ENCODE data around the gene FTO. TPM values are rescaled to one million over a fixed set of nuclear protein-coding genes. Genes with fewer than 3 reads are reported as not detected.
"Not testable (repeated sequence)": the region's sequence is repeated elsewhere in the genome, so short reads cannot be mapped to it uniquely, and the experiment has no call there.

FTO gene
- total RNA-seq, 2 donors from 2014 or later: 47.5 to 50.4 TPM

DNA sequence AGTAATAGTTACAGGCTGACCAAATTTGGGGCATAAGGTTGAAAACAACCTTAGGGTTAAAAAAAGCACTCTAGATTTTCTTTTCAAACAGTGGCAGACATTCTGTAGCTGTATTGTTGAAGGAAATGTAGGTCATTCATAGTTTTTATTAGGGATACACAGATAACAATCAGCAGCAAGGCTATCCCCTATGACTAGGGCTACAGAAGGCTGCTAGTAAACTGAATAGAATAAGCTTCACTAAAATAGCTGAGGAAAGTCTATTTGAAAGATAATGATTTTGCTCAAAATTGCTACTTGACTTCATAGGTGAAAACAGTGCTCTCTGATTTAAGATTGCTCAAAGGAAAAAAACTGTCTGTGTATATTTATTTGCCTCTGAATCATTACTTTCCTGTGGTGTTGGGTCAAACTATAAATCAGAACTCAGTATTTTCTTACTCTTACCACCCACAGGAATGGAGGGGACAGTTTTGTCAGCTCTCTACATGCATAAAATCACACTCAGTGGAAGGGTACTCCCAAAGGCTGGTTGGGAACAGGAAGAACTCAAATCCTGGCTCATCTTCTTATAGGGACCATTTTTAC is 25.1 kb upstream of the FTO start:
- Histone ChIP-seq H3K4me1 (no peaks in the 10 kb centered on the region), H3K4me3 (no peak overlapping the region), H3K27me3 (no peaks in the 10 kb centered on the region), H3K9me3 (no peaks in the 10 kb centered on the region), H3K27ac (no peak overlapping the region), H3K36me3 (replicated peaks in 1 of 2; ENCODE audit: insufficient read depth in 1 of 2, low read depth in 2 of 2) (no peaks in the 10 kb centered on the region)
- TF ChIP-seq, protein P1, sequence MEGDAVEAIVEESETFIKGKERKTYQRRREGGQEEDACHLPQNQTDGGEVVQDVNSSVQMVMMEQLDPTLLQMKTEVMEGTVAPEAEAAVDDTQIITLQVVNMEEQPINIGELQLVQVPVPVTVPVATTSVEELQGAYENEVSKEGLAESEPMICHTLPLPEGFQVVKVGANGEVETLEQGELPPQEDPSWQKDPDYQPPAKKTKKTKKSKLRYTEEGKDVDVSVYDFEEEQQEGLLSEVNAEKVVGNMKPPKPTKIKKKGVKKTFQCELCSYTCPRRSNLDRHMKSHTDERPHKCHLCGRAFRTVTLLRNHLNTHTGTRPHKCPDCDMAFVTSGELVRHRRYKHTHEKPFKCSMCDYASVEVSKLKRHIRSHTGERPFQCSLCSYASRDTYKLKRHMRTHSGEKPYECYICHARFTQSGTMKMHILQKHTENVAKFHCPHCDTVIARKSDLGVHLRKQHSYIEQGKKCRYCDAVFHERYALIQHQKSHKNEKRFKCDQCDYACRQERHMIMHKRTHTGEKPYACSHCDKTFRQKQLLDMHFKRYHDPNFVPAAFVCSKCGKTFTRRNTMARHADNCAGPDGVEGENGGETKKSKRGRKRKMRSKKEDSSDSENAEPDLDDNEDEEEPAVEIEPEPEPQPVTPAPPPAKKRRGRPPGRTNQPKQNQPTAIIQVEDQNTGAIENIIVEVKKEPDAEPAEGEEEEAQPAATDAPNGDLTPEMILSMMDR (IDR thresholded peaks at IDR 0.05): no peak
- no peak for TF ChIP-seq POLR2A (IDR thresholded peaks at IDR 0.05)
- DNase-seq: no peak
- ATAC-seq: no peak
- intact Hi-C loops (cut with DNase I): no loop called here

DNA sequence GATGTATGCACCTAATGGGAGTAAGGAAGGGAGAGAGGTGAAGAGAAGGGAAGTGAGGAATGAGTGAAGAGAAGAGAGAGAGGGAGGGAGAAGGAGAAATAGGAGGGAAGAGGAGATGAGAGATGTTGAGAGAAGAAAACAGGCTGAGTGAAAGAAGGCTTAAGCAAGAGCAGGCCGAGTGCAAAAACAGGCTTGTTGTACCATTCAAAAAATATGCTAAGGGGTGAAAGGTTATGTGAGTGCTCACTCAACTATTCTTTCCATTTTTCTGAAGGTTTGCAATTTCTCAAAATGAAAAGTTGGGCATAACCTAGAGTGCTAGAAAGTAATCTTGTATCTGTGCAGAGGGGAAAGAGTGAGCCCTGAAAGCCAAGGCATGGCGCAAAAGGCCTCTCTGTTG is 23.2 kb upstream of the FTO start:
- H3K4me1 ChIP-seq: no peaks in the 10 kb centered on the region
- DNase-seq (no peak), ATAC-seq (no peak)
- 90 to 94% methylated on average over 2 of the region's 2 CpGs for WGBS, 2 donors
- intact Hi-C loops (cut with DNase I): no loop called here
- H3K36me3 ChIP-seq (replicated peaks in 1 of 2; ENCODE audit: insufficient read depth in 1 of 2, low read depth in 2 of 2): no peaks in the 10 kb centered on the region
- H3K9me3 ChIP-seq: no peaks in the 10 kb centered on the region
- no peak for TF ChIP-seq POLR2A (IDR thresholded peaks at IDR 0.05)
- TF ChIP-seq, protein P1 (IDR thresholded peaks at IDR 0.05): no peak
- H3K4me3 ChIP-seq: no peak overlapping the region
- no peaks in the 10 kb centered on the region for H3K27me3 ChIP-seq
- no peak overlapping the region for H3K27ac ChIP-seq

DNA sequence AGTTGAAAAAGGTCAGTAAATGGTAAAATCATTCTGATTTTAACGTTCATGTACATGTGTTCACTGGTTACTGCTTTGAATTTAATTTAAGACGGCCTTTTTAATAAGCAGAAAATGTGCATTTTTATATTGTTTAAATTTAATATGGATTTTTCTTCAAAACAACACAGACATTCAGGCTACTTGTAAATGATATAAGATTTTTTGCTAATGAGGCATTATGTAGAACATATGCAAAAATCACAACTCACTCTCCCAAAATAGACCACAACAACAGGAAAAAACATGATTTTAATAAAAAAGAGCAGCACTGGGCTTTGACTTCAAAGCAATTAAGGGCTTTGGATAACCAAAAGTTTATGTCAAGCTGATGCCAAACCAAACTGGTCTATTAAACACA is 22.6 kb upstream of the FTO start:
- H3K27ac ChIP-seq: no peak overlapping the region
- DNase-seq (no peak), ATAC-seq (no peak)
- TF ChIP-seq, protein P1 (IDR thresholded peaks at IDR 0.05): no peak
- no peak for TF ChIP-seq POLR2A (IDR thresholded peaks at IDR 0.05)
- no peaks in the 10 kb centered on the region for H3K36me3 ChIP-seq (replicated peaks in 1 of 2; ENCODE audit: insufficient read depth in 1 of 2, low read depth in 2 of 2)
- H3K4me1 ChIP-seq: no peaks in the 10 kb centered on the region
- 62 to 80% methylated on average over 2 of the region's 2 CpGs for WGBS, 2 donors
- H3K27me3 ChIP-seq: no peaks in the 10 kb centered on the region
- no peaks in the 10 kb centered on the region for H3K9me3 ChIP-seq
- intact Hi-C loops (cut with DNase I): no loop called here
- no peak overlapping the region for H3K4me3 ChIP-seq

DNA sequence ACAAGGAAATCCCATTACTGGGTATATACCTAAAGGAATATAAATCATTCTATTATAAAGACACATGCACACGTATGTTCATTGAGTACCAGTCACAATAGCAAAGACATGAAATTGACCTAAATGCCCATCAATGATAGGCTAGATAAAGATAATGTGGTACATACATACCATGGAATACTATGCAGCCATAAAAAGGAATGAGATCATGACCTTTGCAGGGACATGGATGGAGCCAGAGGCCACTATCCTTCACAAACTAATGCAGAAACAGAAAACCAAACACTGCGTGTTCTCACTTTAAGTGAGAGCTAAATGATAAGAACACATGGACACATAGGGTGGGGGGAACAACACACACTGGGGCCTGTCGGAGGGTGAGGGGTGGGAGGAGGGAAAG is 18.6 kb upstream of the FTO start:
- H3K4me1 ChIP-seq; intact Hi-C loops (cut with DNase I); H3K36me3 ChIP-seq (replicated peaks in 1 of 2; ENCODE audit: insufficient read depth in 1 of 2, low read depth in 2 of 2); H3K27ac ChIP-seq; H3K9me3 ChIP-seq; H3K27me3 ChIP-seq; ATAC-seq; H3K4me3 ChIP-seq; DNase-seq: not testable (repeated sequence)
- WGBS, 2 donors: 94 to 98% methylated on average over 3 of the region's 3 CpGs

DNA sequence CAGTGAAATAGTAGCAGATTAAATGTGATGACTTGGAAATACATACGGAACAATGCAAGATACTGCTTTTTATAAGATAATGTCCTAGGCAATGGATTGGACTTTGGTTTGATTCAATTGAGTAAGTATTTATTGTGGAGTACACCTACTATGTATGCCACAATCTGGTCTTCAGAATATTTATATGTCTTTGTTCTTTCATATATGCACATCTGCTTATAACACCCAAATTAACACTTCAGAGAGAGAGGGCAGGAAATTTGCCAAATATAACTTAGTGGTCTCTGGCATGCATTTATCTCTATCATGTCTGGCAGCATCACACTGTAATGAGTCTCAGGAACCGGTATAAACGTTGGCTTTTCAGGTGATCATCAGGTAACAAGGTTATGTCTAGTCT is 17.2 kb upstream of the FTO start:
- intact Hi-C loops (cut with DNase I): no loop called here
- H3K9me3 ChIP-seq: no peaks in the 10 kb centered on the region
- DNase-seq (no peak), ATAC-seq (no peak)
- H3K36me3 ChIP-seq (replicated peaks in 1 of 2; ENCODE audit: insufficient read depth in 1 of 2, low read depth in 2 of 2): no peaks in the 10 kb centered on the region
- H3K4me1 ChIP-seq: no peaks in the 10 kb centered on the region
- 66 to 71% methylated on average over 3 of the region's 3 CpGs for WGBS, 2 donors
- no peak overlapping the region for H3K4me3 ChIP-seq
- no peak for TF ChIP-seq POLR2A (IDR thresholded peaks at IDR 0.05)
- TF ChIP-seq, protein P1 (IDR thresholded peaks at IDR 0.05): no peak
- H3K27ac ChIP-seq: no peak overlapping the region
- H3K27me3 ChIP-seq: no peaks in the 10 kb centered on the region
